HCT116 (cell line): Measurements from ENCODE around the gene EML2. TPM values are rescaled to one million over a fixed set of nuclear protein-coding genes. Genes with fewer than 3 reads are reported as not detected.

Experiments
- ATAC-seq: fragments of 200-7000 bp; cut with Tn5 transposase; 2 replicates; pipeline ENCODE4 v1.9.1; 2020; ENCODE audit warnings: mild to moderate bottlenecking, moderate library complexity
- BruUV-seq: library from RNA; stranded (reverse); fragments of 400-500 nt; replicated peaks from 2 replicates; lab custom pipeline; 2021; lab: Mats Ljungman, UMichigan
- CTCF ChIA-PET: fragments of 300-600 bp; sonication (Branson Sonifier 250); formaldehyde crosslinking; loops from one replicate; lab custom pipeline; 2021; ENCODE audit warnings: antibody characterized with exemption; lab: Charles Lee
- POLR2A ChIA-PET: fragments of 300-600, 350-600 bp; sonication (Branson Sonifier 250); formaldehyde crosslinking; loops from one replicate; lab custom pipeline; 2021; ENCODE audit warnings: antibody characterized with exemption; lab: Charles Lee
- RAD21 ChIA-PET, 2 experiments: fragments of 300-600 bp; sonication (Branson Sonifier 250); formaldehyde crosslinking; loops; one replicate each; lab custom pipeline; 2023; ENCODE audit warnings: low total read pairs in 2 of 2; ENCODE audit not compliant: uncharacterized antibody in 2 of 2, unreplicated experiment in 2 of 2, low non-redundant PET in 1 of 2; lab: Charles Lee
- DNase-seq: peaks from one replicate; pipeline ENCODE4 v3.0.0-alpha.2; 2010; ENCODE audit warnings: low read depth, low spot score
- H2AFZ ChIP-seq: fragments of 200-600 bp; shearing (Covaris generic), sonication (generic); 2 replicates; pipeline ENCODE4 v1.6.1; 2017; ENCODE audit warnings: low read depth, mixed run types, mixed read lengths, antibody characterized with exemption, low read length; ENCODE audit not compliant: poor library complexity, severe bottlenecking
- H3K27ac ChIP-seq: 2 replicates; pipeline ENCODE4 v1.5.1; 2012; ENCODE audit warnings: low read depth, low read length
- H3K27me3 ChIP-seq: fragments of 200-600 bp; sonication (generic); 2 replicates; pipeline ENCODE4 v1.6.1; 2016; ENCODE audit warnings: mixed run types, low read length, mixed read lengths; ENCODE audit not compliant: insufficient read depth
- H3K36me3 ChIP-seq, 2 experiments: fragments of 200-500 bp in 1 of 2; fragments of 200-600 bp in 1 of 2; sonication (Bioruptor generic) in 1 of 2; sonication (generic) in 1 of 2; 2 replicates each; pipeline versions ENCODE4 v1.5.1 to v1.6.1; 2014 to 2016; ENCODE audit warnings: low read length in 2 of 2, inconsistent platforms in 1 of 2, mixed read lengths in 1 of 2, mixed run types in 1 of 2; ENCODE audit not compliant: insufficient read depth in 2 of 2, control insufficient read depth in 1 of 2
- H3K4me1 ChIP-seq, 2 experiments: fragments of 200-600 bp in 1 of 2; sonication (generic) in 1 of 2; 2 replicates each; pipeline versions ENCODE4 v1.5.1 to v1.6.1; 2012 to 2017; ENCODE audit warnings: low read length in 2 of 2, inconsistent platforms in 1 of 2, mild to moderate bottlenecking in 1 of 2, mixed read lengths in 1 of 2, mixed run types in 1 of 2, moderate library complexity in 1 of 2; ENCODE audit not compliant: insufficient read depth in 2 of 2, control insufficient read depth in 1 of 2
- H3K4me2 ChIP-seq: fragments of 200-600 bp; sonication (generic); 2 replicates; pipeline ENCODE4 v1.6.1; 2017; ENCODE audit warnings: mixed run types, low read length, mixed read lengths
- H3K4me3 ChIP-seq, 2 experiments: fragments of 200-600 bp in 1 of 2; sonication (generic) in 1 of 2; replicated peaks in 1 of 2; 2 replicates each; pipeline ENCODE4 v1.5.1; 2011 to 2016; ENCODE audit warnings: low read length in 2 of 2, control low read depth in 1 of 2, low read depth in 1 of 2, mild to moderate bottlenecking in 1 of 2, mixed read lengths in 1 of 2, mixed run types in 1 of 2
- H3K79me2 ChIP-seq: fragments of 200-600 bp; sonication (generic); 2 replicates; pipeline ENCODE4 v1.6.1; 2017; ENCODE audit warnings: mild to moderate bottlenecking, mixed run types, low read length, moderate library complexity, mixed read lengths; ENCODE audit not compliant: insufficient read depth
- H3K9ac ChIP-seq: fragments of 200-600 bp; sonication (generic); 2 replicates; pipeline ENCODE4 v1.6.1; 2016; ENCODE audit warnings: low read length, mixed read lengths
- H3K9me2 ChIP-seq: fragments of 200-600 bp; sonication (generic), shearing (Covaris generic); 2 replicates; pipeline ENCODE4 v1.6.1; 2017; ENCODE audit warnings: mixed run types, mild to moderate bottlenecking, moderate library complexity; ENCODE audit not compliant: insufficient read depth
- H3K9me3 ChIP-seq, 2 experiments: fragments of 200-500 bp in 1 of 2; fragments of 200-600 bp in 1 of 2; sonication (Bioruptor generic) in 1 of 2; sonication (generic) in 1 of 2; 2 replicates each; pipeline ENCODE4 v1.6.1; 2014 to 2017; ENCODE audit warnings: low read length in 2 of 2, mixed read lengths in 2 of 2, inconsistent platforms in 1 of 2, low read depth in 1 of 2, mild to moderate bottlenecking in 1 of 2, mixed run types in 1 of 2, moderate library complexity in 1 of 2; ENCODE audit not compliant: control insufficient read depth in 1 of 2, insufficient read depth in 1 of 2
- H4K20me1 ChIP-seq: fragments of 200-600 bp; sonication (generic), shearing (Covaris generic); 2 replicates; pipeline ENCODE4 v1.6.1; 2017; ENCODE audit warnings: mixed run types, mild to moderate bottlenecking, moderate library complexity; ENCODE audit not compliant: insufficient read depth
- CBX3 ChIP-seq: IDR thresholded peaks from 2 replicates; pipeline ENCODE4 v1.6.1; 2012; ENCODE audit warnings: low read depth
- CEBPB ChIP-seq: IDR thresholded peaks from 2 replicates; pipeline ENCODE4 v1.6.1; 2012; ENCODE audit warnings: low read depth
- EGR1 ChIP-seq: IDR thresholded peaks from 2 replicates; pipeline ENCODE4 v1.6.1; 2012; ENCODE audit warnings: low read depth
- EZH2 ChIP-seq: fragments of 200-600 bp; sonication (generic); IDR thresholded peaks from 2 replicates; pipeline ENCODE4 v1.6.1; 2017; ENCODE audit warnings: antibody characterized with exemption, mixed run types
- EZH2phosphoT487 ChIP-seq: fragments of 200-600 bp; IDR thresholded peaks from 2 replicates; pipeline ENCODE4 v1.6.1; 2018; ENCODE audit warnings: antibody characterized with exemption, borderline replicate concordance
- JUND ChIP-seq: IDR thresholded peaks from 2 replicates; pipeline ENCODE4 v1.6.1; 2012
- RAD21 ChIP-seq: IDR thresholded peaks from 2 replicates; pipeline ENCODE4 v1.6.1; 2012; ENCODE audit warnings: low read depth, mild to moderate bottlenecking
- SIN3A ChIP-seq: IDR thresholded peaks from 2 replicates; pipeline ENCODE4 v1.6.1; 2012; ENCODE audit warnings: low read depth
- YY1 ChIP-seq: IDR thresholded peaks from 2 replicates; pipeline ENCODE4 v1.6.1; 2011; ENCODE audit warnings: low read length, low read depth, moderate library complexity, mild to moderate bottlenecking; ENCODE audit not compliant: insufficient replicate concordance; ENCODE audit errors: extremely low read depth
- ZFX ChIP-seq: fragments of 450-650 bp; IDR thresholded peaks from 2 replicates; pipeline ENCODE4 v1.6.1; 2017
- ZNF274 ChIP-seq: fragments of 200-500 bp; sonication (Bioruptor generic); IDR thresholded peaks from 2 replicates; pipeline ENCODE4 v1.6.1; 2014; ENCODE audit warnings: mild to moderate bottlenecking, low read depth, low read length, inconsistent platforms
- intact Hi-C: fragments of 100-400 bp; cut with micrococcal nuclease; formaldehyde crosslinking; loops from 2 replicates; pipeline ENCODE4 v1.10.0; 2022
- total RNA-seq: library from RNA; stranded (reverse); gene quantifications from one replicate; pipeline ENCODE4 v1.2.1, GENCODE V29; 2021; ENCODE audit not compliant: unreplicated experiment
- TF ChIP-seq, protein P1 (sequence below): IDR thresholded peaks from 2 replicates; pipeline ENCODE4 v1.6.1; 2012; ENCODE audit warnings: low read depth
- TF ChIP-seq, protein P2 (sequence below): IDR thresholded peaks from 2 replicates; pipeline ENCODE4 v1.6.1; 2012
- TF ChIP-seq, protein P3 (sequence below): IDR thresholded peaks from 2 replicates; pipeline ENCODE4 v1.6.1; 2012

EML2 gene
- total RNA-seq, 1 experiment from 2014 or later: 131 TPM

DNA sequence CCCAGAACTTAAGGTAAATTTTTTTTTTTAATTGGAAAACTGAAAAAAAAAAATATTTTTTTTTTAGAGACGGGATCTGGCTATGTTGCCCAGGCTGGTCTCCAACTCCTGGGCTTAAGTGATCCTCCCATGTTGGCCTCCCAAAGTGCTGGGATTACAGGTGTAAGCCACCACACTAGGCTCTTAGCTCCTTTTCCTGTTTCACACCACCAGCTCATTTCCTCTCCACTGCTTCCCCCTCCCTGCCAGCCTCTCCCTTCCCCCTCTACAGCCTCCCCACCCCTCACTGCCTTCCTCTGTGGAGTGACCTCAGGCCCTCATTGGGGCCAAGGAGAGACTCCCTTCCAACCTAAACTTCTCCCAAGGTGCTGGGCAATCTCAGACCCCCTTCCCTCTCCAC is 24.6 kb upstream of the EML2 start:
- H4K20me1 ChIP-seq: no peaks in the 10 kb centered on the region
- DNase-seq: no peak
- POLR2A ChIA-PET: interaction anchor here (0.9 kb wide), 1 partner anchor 18 kb away, joined by 4 read pairs; no protein-coding TSS in a partner anchor
- H3K4me1 ChIP-seq: peaks cover 7 to 15% of the 10 kb centered on the region in 2 experiments
- intact Hi-C loops: no loop called here
- H3K27ac ChIP-seq: no peak overlapping the region
- no TSS peak for BruUV-seq
- H3K9me2 ChIP-seq: no peaks in the 10 kb centered on the region
- H3K9ac ChIP-seq: no peak overlapping the region
- H3K4me2 ChIP-seq: no peak overlapping the region
- no peaks in the 10 kb centered on the region for H3K27me3 ChIP-seq
- ATAC-seq: no peak
- no peaks in the 10 kb centered on the region for H3K9me3 ChIP-seq
- no peaks in the 10 kb centered on the region for H3K36me3 ChIP-seq
- no peak overlapping the region for H3K4me3 ChIP-seq
- CTCF ChIA-PET: no interaction called here
- RAD21 ChIA-PET: no interaction called here
- no peaks in the 10 kb centered on the region for H3K79me2 ChIP-seq
- H2AFZ ChIP-seq: no peak overlapping the region
- no peak for TF ChIP-seq EZH2phosphoT487
- no peak for TF ChIP-seq EGR1
- no peak for TF ChIP-seq RAD21
- TF ChIP-seq ZFX: no peak
- TF ChIP-seq, protein P1, sequence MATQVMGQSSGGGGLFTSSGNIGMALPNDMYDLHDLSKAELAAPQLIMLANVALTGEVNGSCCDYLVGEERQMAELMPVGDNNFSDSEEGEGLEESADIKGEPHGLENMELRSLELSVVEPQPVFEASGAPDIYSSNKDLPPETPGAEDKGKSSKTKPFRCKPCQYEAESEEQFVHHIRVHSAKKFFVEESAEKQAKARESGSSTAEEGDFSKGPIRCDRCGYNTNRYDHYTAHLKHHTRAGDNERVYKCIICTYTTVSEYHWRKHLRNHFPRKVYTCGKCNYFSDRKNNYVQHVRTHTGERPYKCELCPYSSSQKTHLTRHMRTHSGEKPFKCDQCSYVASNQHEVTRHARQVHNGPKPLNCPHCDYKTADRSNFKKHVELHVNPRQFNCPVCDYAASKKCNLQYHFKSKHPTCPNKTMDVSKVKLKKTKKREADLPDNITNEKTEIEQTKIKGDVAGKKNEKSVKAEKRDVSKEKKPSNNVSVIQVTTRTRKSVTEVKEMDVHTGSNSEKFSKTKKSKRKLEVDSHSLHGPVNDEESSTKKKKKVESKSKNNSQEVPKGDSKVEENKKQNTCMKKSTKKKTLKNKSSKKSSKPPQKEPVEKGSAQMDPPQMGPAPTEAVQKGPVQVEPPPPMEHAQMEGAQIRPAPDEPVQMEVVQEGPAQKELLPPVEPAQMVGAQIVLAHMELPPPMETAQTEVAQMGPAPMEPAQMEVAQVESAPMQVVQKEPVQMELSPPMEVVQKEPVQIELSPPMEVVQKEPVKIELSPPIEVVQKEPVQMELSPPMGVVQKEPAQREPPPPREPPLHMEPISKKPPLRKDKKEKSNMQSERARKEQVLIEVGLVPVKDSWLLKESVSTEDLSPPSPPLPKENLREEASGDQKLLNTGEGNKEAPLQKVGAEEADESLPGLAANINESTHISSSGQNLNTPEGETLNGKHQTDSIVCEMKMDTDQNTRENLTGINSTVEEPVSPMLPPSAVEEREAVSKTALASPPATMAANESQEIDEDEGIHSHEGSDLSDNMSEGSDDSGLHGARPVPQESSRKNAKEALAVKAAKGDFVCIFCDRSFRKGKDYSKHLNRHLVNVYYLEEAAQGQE: no peak
- no peak for TF ChIP-seq ZNF274
- no peak for TF ChIP-seq CBX3
- TF ChIP-seq CEBPB: no peak
- TF ChIP-seq YY1: no peak
- TF ChIP-seq JUND: no peak
- TF ChIP-seq, protein P2, sequence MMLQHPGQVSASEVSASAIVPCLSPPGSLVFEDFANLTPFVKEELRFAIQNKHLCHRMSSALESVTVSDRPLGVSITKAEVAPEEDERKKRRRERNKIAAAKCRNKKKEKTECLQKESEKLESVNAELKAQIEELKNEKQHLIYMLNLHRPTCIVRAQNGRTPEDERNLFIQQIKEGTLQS: no peak
- no peak for TF ChIP-seq SIN3A
- TF ChIP-seq, protein P3, sequence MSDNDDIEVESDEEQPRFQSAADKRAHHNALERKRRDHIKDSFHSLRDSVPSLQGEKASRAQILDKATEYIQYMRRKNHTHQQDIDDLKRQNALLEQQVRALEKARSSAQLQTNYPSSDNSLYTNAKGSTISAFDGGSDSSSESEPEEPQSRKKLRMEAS: no peak
- no peak for TF ChIP-seq EZH2
